NCI-H128 (cell line): ENCODE results near the gene TAPBP.

ENCODE experiments used
- DNase-seq: peaks from one replicate; lab custom pipeline; 2025; ENCODE audit not compliant: unreplicated experiment; lab: John Stamatoyannopoulos, UW

TAPBP gene

GRCh38 chr6:33249732-33250630 lies 63.9 kb downstream of the TAPBP start:
- DNase-seq = no peak
